ENCODE results near the gene SETD1B.

Gene SETD1B

GRCh38 chr12:121796855-121797751, 6.7 kb upstream of the SETD1B start:
- FAIRE-seq = no peak

- no peak for FAIRE-seq
Measured at GRCh38 chr12:121797937-121798786, 5.6 kb upstream of the SETD1B start.

- FAIRE-seq = no peak
Measured at GRCh38 chr12:121798787-121799155, 5.0 kb upstream of the SETD1B start.

- FAIRE-seq = no peak
Measured at GRCh38 chr12:121799156-121799841, 4.5 kb upstream of the SETD1B start.

GRCh38 chr12:121799842-121800693, 3.7 kb upstream of the SETD1B start:
- FAIRE-seq = no peak

GRCh38 chr12:121800694-121801594, 2.9 kb upstream of the SETD1B start:
- no peak for FAIRE-seq

- FAIRE-seq = no peak
Measured at GRCh38 chr12:121801595-121802484, 2.0 kb upstream of the SETD1B start.

- FAIRE-seq = no peak
Measured at GRCh38 chr12:121802485-121802842, 1.3 kb upstream of the SETD1B start.

GRCh38 chr12:121802843-121803698, 738 bp upstream of the SETD1B start:
- peak; percentile 92 for FAIRE-seq

GRCh38 chr12:121804417-121805111, 755 bp downstream of the SETD1B start:
- FAIRE-seq = no peak

GRCh38 chr12:121805171-121806008, 1.6 kb downstream of the SETD1B start:
- FAIRE-seq = no peak

- FAIRE-seq = no peak
Measured at GRCh38 chr12:121806009-121806545, 2.3 kb downstream of the SETD1B start.

GRCh38 chr12:121806546-121807423, 3.0 kb downstream of the SETD1B start:
- no peak for FAIRE-seq

- FAIRE-seq = no peak
Measured at GRCh38 chr12:121807642-121808347, 4.0 kb downstream of the SETD1B start.

- no peak for FAIRE-seq
Measured at GRCh38 chr12:121808623-121809022, 4.8 kb downstream of the SETD1B start.
